Fibroblast of mammary gland (primary cell): Measurements from ENCODE around the gene ILKAP.

ENCODE experiments used
- DNase-seq: peaks from one replicate; pipeline ENCODE4 v3.0.0-alpha.2; 2010; ENCODE audit warnings: low read depth
- H3K4me3 ChIP-seq: 2 replicates; pipeline ENCODE4 v1.5.1; 2011; ENCODE audit warnings: low read depth, mild to moderate bottlenecking, low read length, moderate library complexity; ENCODE audit not compliant: control insufficient read depth
- CTCF ChIP-seq: conservative IDR thresholded peaks from 2 replicates; pipeline ENCODE4 v1.5.1; 2011; ENCODE audit warnings: low read depth, low read length, inconsistent platforms; ENCODE audit not compliant: control insufficient read depth, insufficient read depth

Gene ILKAP

GRCh38 chr2:238239863-238240756, 36.6 kb upstream of the ILKAP start, which contains the start of gene HES6:
Gene HES6, minus strand, starts transcription at chr2:238240038. Its CDS starts 133 bp downstream, at chr2:238239905.
- TF ChIP-seq CTCF: no peak
- peak; percentile 64 for DNase-seq
- H3K4me3 ChIP-seq: peak within 1 kb of the TSS; percentile 22

GRCh38 chr2:238239543-238239862, 36.0 kb upstream of the ILKAP start:
- no peak for DNase-seq
- TF ChIP-seq CTCF: no peak
- H3K4me3 ChIP-seq: peak overlapping the region; percentile 10

- no peak for TF ChIP-seq CTCF
- no peak for DNase-seq
- no peak overlapping the region for H3K4me3 ChIP-seq
Observed at GRCh38 chr2:238238766-238239542, 35.5 kb upstream of the ILKAP start.

GRCh38 chr2:238238311-238238765, 34.8 kb upstream of the ILKAP start:
- DNase-seq: no peak

GRCh38 chr2:238237431-238238135, 34.1 kb upstream of the ILKAP start:
- no peak for TF ChIP-seq CTCF
- H3K4me3 ChIP-seq: no peak overlapping the region
- no peak for DNase-seq

More at GRCh38 chr2:238238311-238238765, 34.8 kb upstream of the ILKAP start:
- TF ChIP-seq CTCF: no peak
- no peak overlapping the region for H3K4me3 ChIP-seq

- no peak for DNase-seq
- no peak overlapping the region for H3K4me3 ChIP-seq
- no peak for TF ChIP-seq CTCF
Observed at GRCh38 chr2:238236571-238236970, 33.1 kb upstream of the ILKAP start.
